GM06990 (cell line): ENCODE results near the gene ARF3.

Experiments used
- DNase-seq: peaks from one replicate; pipeline ENCODE4 v3.0.0-alpha.2; 2011; ENCODE audit not compliant: insufficient read length; ENCODE audit errors: extremely low read depth
- H3K27me3 ChIP-seq: replicated peaks from 2 replicates; pipeline ENCODE4 v1.6.0; 2011; ENCODE audit warnings: low read length; ENCODE audit not compliant: control insufficient read depth, insufficient read depth
- H3K36me3 ChIP-seq: 2 replicates; pipeline ENCODE4 v1.5.1; 2011; ENCODE audit warnings: low read length; ENCODE audit not compliant: control insufficient read depth, insufficient read depth
- H3K4me3 ChIP-seq: replicated peaks from 2 replicates; pipeline ENCODE4 v1.5.1; 2011; ENCODE audit warnings: low read depth, mild to moderate bottlenecking, control low read depth, low read length
- TF ChIP-seq, protein P1 (sequence below): IDR thresholded peaks from 2 replicates; pipeline ENCODE4 v1.5.1; 2011; ENCODE audit warnings: low read length, control low read depth, mild to moderate bottlenecking, inconsistent platforms; ENCODE audit not compliant: insufficient read depth, poor library complexity, severe bottlenecking

Gene ARF3

DNA sequence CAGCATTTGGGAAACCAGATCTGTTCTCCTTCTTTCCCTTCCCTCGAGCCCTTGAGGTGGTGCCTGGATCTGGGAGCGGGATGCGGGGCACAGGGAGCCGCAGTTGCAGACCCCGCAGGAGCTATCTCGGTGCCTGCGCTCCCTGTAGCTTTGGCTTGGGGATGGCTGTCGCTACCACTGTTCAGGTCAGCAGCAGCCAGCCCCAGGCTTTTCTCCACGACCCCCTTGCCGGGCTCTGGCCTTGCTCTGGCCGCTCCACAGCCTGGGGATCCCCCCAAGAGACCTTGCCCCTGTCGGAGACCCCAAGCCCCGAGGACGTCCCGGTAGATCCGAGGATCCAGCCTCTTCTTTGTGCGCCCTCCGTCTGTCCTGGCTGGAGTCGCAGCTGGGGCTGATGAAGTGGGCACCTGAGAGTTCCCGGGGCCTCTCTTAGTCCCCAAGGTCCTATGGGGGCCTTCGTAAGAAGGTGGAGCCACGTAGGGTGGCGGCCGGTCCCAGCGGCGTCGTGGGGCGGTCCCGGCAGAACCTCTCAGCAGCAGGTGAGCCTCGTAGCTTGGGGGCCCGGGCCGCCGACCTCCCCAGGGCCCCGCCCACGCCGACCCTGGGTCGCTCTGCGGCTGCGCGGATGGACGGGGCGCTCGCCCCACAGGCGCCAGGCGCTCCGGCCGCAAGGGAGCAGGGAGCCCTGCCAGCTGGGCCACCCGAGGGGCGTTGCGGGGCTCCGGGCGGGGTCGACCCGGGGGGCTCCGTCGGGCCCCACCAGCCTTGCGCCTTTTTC, 40.6 kb upstream of the ARF3 start:
- TF ChIP-seq, protein P1, sequence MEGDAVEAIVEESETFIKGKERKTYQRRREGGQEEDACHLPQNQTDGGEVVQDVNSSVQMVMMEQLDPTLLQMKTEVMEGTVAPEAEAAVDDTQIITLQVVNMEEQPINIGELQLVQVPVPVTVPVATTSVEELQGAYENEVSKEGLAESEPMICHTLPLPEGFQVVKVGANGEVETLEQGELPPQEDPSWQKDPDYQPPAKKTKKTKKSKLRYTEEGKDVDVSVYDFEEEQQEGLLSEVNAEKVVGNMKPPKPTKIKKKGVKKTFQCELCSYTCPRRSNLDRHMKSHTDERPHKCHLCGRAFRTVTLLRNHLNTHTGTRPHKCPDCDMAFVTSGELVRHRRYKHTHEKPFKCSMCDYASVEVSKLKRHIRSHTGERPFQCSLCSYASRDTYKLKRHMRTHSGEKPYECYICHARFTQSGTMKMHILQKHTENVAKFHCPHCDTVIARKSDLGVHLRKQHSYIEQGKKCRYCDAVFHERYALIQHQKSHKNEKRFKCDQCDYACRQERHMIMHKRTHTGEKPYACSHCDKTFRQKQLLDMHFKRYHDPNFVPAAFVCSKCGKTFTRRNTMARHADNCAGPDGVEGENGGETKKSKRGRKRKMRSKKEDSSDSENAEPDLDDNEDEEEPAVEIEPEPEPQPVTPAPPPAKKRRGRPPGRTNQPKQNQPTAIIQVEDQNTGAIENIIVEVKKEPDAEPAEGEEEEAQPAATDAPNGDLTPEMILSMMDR: peak; percentile 18
- Histone ChIP-seq H3K27me3 (peaks cover 4% of the 10 kb centered on the region), H3K36me3 (peaks cover 8% of the 10 kb centered on the region), H3K4me3 (peak overlapping the region; percentile 61)
- DNase-seq: peak; percentile 87

DNA sequence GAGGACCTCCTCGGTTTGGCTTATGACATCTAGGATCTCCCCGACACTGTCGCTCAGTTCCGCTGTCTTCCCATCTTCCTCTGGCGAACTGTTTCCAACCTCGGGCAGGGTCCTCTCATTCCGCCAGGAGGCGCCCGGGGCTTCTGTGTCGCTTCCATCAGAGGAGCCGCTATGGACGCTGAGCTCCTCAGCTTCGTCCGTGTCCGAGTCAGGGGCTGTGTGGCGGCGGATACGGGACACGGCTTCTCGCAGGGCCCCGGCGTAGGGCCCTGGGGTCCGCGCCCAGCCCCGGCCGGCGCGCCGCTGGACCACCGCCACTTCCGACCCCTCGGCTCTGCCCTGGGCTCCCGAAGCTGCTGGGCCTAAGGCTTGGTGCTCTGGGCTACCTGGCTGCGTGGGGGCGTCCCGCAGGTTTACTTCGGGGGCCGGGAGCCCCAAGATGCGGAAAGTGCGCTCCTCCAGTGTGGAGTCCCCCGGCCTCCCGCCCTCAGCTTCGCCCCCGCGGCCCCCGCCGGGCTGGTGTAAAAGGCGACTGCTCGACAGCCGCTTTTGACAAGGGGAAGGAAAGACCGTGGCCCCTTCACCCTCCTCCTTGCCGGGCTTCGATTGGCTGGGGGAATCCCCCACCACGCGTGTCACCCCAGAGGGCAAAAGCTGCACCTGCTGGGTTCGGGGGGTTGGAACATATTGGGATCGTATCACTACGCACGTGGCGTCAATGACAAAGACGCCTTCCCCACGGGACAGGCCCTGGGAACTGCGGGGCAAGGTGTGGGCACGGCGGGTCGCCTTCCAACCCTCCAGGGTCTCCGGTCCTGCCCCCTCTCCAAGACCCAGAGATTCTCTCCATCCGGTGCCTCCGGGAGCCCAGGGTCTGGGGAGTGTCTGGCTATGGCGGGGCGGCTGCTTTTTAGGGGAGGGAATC, 39.8 kb upstream of the ARF3 start:
- TF ChIP-seq, protein P1: peak; percentile 88
- Histone ChIP-seq H3K36me3 (peaks cover 4% of the 10 kb centered on the region), H3K4me3 (peak overlapping the region; percentile 49), H3K27me3 (peaks cover 4% of the 10 kb centered on the region)
- peak; percentile 60 for DNase-seq

DNA sequence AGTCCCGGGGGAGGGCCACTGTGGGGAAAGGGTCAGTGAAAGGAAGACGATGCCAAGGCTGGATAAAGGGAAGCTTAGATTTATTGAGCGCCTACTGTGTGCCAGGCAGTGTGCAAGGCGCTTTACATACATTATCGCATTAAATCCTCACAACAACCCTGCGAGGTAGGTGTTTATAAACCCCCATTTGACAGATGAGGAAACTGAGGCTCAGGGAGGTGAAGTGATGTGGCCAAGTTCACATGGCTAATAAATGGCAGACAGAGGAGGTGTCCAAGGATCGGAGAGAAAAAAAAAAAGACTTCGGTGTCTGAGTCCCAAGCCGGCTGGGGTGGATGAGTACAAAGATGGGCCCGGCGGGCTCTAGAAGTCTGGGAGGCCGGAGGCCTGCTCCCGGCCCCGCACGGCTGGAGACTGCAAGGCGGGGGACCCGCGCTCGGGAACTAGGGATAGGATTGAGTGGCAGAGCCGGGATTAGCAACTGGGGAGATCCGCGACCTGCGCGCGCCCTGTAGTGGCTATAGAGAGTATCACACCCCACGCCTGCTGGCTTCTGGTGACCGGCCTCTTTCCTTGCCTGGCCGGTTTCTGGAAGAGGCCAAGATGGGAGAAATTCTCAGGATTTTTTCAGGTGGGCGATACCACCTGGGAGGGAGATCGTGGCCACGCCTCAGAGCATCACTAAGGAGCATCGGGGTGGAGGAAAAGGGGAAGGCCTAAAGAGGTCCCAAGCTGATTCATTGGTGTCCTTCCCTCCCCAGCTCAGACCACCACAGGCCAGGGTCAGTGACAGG, 38.0 kb upstream of the ARF3 start:
- TF ChIP-seq, protein P1: peak; percentile 86
- H3K36me3 ChIP-seq: no peaks in the 10 kb centered on the region
- no peak overlapping the region for H3K4me3 ChIP-seq
- DNase-seq: peak; percentile 53
- H3K27me3 ChIP-seq: peaks cover 4% of the 10 kb centered on the region

DNA sequence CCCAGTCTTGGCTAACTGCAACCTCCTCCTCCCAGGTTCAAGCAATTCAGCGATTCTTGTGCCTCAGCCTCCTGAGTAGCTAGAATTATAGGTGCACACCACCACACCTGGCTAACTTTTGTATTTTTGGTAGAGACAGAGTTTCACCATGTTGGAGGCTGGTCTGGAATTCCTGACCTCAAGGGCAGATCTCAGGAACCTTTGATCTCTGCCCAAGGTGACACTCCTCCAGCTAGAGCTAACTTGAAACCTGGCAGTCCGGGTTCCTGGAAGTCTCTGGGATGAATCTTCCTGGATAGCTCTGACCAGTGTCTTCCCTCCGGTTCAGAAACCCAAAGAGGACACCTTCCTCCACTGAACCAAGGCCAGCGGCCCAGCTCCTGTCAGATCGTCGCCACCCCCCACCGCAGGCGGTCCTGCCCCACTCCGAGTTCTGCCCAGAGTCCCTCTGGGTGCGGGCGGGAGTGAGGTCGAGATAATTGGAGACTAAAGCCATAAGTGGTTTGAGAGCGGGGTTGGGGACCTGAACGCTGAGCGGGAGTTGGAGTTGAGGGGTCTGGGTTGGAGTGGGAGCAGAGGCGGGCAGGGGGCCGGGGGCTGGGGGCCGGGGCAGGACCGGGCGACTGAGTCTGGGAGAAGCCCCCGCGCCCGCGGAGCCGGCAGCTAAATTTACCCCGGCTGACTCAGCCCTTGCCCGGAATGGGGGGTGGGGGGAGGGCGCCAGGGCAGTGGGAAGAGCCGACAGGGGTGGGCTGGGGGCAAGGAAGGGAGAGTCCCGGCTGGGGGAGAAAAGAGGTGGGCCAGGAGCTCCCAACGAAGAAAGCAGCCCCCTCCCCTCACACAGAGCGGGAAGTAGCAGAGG, 37.2 kb upstream of the ARF3 start:
- TF ChIP-seq, protein P1: no peak
- Histone ChIP-seq H3K27me3 (peaks cover 4% of the 10 kb centered on the region), H3K4me3 (no peak overlapping the region), H3K36me3 (no peaks in the 10 kb centered on the region)
- no peak for DNase-seq

DNA sequence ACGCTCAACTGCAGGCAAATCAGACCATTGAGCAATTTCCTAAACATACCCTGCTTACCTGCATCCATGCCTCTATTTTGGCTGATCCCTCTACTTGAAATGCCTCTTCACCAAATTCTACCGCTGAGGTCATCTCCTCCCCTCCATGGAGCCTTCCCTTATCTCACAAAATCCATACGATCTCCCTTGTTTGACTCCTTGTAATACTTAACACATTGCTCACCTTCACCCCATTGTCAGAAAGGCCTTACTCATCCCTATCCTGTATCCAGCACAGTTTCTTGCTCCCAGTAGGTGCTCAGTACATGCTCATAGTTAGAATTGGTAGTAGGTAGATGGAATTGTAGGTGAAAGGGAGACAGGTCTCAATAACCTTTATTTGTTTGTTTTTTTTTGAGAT, 36.5 kb upstream of the ARF3 start:
- TF ChIP-seq, protein P1: no peak
- DNase-seq: no peak
- H3K27me3 ChIP-seq: peaks cover 7% of the 10 kb centered on the region
- no peak overlapping the region for H3K4me3 ChIP-seq
- no peaks in the 10 kb centered on the region for H3K36me3 ChIP-seq
